Coronary artery (tissue), 2 donors: ENCODE data around the gene CHAC1.

ENCODE experiments used
- DNase-seq: peaks from one replicate; pipeline ENCODE4 v3.0.0-alpha.2; 2017; ENCODE audit warnings: low spot score
- H3K27ac ChIP-seq, 2 donors: fragments of 200-600 bp; sonication (generic); one replicate each; pipeline ENCODE4 v1.5.1; 2016 to 2019
- H3K4me3 ChIP-seq: fragments of 200-600 bp; sonication (generic); 2 replicates; pipeline ENCODE4 v1.5.1; 2016; ENCODE audit warnings: mild to moderate bottlenecking, moderate library complexity
- CTCF ChIP-seq: fragments of 200-600 bp; sonication (generic); IDR thresholded peaks from one replicate; pipeline ENCODE4 v1.5.1; 2019; ENCODE audit warnings: antibody characterized with exemption

The CHAC1 gene

GRCh38 chr15:40929660-40930429 lies 23.4 kb upstream of the CHAC1 start:
- no peak for DNase-seq
- TF ChIP-seq CTCF, result no peak
- H3K27ac ChIP-seq, result peak overlapping the region in 1 of 2 donors; percentile 27
- peak overlapping the region; percentile 70 for H3K4me3 ChIP-seq

DNA sequence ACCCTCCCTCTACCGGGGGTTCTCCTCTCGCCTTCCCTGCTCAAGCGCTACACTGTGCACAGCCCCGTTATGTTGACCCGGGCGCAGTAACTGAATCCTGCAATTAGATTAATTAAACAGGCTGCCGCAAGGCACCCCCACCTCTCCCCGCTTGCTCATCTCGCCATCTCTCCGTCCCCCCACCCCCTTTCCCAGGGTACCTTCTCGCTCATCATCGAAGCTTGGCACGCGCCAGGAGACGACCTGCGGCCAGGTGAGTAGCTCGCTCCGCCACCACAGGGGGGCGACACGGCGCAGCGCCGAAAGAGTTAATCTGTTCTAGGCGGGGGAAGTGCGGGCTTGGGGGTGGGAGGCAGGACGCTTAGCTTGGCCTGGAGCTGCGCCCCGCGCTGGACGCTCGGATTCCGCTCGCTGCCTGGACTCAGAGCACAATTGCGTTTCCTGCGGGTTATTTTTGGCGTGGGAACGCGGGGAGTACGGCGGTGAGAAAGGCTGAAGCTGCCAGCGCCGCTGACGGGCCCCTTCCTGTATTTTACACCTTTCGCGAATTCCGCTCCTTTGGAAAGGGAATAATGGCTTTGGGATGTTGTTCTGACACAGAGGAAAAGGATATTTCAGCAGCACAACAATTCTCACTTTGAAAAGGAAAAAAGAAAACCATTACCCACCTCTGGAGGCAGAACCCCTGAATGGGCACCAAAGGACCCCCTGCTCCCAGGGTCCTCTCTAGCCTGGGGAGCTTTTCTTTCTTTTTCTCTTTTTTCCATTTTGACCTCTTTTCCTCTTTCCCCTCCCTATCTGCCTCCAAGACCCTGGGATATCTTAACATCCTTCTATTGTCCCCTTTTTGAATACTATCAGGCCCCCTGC lies 22.6 kb upstream of the CHAC1 start:
- DNase-seq, result no peak
- no peak for TF ChIP-seq CTCF
- Histone ChIP-seq H3K4me3 (peak overlapping the region; percentile 70), H3K27ac (peak overlapping the region in 1 of 2 donors; percentile 46)

DNA sequence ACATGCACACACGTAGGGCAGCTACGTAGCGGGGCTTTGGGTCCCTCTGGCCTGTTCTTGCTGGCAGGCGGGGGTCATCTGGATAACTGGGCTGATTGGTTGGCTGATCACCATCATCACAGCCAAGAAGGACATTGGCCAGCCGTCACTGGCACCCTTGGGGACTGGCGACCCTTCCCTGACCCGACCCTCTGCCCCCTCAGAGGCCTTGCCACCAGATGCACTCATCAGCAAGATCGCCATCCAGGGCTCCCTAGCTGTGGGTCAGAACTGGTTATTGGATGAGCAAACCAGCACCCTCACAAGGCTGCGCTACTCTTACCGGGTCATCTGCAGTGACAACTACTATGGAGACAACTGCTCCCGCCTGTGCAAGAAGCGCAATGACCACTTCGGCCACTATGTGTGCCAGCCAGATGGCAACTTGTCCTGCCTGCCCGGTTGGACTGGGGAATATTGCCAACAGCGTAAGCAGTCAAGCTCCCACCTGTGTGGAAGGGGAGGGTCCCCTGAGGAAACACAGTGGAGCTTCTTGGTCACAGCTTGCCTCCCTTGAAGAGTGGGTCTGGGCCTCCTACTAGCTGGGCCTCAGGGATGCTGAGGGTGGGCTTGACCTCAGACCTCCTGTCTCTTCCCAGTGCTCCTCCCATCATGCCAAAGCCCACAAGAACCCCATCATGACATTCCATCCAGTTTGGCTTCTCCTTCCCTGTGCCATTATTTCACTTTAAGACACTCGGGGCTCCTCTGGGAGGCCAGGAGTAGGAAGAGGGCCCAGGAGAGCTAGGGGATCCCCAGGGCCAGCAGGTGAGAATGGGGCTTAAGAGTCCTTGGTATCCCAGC lies 21.8 kb upstream of the CHAC1 start:
- Histone ChIP-seq H3K27ac (peak overlapping the region in 1 of 2 donors; percentile 46), H3K4me3 (peak overlapping the region; percentile 70)
- TF ChIP-seq CTCF, result no peak
- no peak for DNase-seq

DNA sequence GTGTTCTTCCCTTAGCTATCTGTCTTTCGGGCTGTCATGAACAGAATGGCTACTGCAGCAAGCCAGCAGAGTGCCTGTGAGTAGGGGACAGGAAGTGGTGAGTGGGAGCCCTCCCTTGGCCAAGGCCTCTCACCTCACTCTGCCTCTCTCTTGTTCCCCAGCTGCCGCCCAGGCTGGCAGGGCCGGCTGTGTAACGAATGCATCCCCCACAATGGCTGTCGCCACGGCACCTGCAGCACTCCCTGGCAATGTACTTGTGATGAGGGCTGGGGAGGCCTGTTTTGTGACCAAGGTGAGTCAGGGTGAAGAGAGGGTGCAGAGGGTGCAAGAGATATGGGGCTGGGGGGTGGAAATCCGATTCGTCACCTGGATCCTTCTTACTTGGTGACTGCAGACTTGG lies 21.1 kb upstream of the CHAC1 start:
- no peak for TF ChIP-seq CTCF
- no peak for DNase-seq
- Histone ChIP-seq H3K27ac (no peak overlapping the region), H3K4me3 (peak overlapping the region; percentile 70)

GRCh38 chr15:40932649-40933516 lies 20.4 kb upstream of the CHAC1 start:
- no peak for TF ChIP-seq CTCF
- H3K4me3 ChIP-seq, result no peak overlapping the region
- H3K27ac ChIP-seq, result no peak overlapping the region

GRCh38 chr15:40933517-40933902 lies 19.8 kb upstream of the CHAC1 start:
- no peak overlapping the region for H3K4me3 ChIP-seq
- no peak for TF ChIP-seq CTCF
- H3K27ac ChIP-seq, result no peak overlapping the region
- no peak for DNase-seq

More at GRCh38 chr15:40932649-40933516, 20.4 kb upstream of the CHAC1 start:
- no peak for DNase-seq
